ENCODE results near the gene GCLC. TPM values are rescaled to one million over a fixed set of nuclear protein-coding genes. Genes with fewer than 3 reads are reported as not detected.

GCLC gene
- polyA plus RNA-seq, 3 donors: 6.4 to 15.7 (median 10.1) TPM

DNA sequence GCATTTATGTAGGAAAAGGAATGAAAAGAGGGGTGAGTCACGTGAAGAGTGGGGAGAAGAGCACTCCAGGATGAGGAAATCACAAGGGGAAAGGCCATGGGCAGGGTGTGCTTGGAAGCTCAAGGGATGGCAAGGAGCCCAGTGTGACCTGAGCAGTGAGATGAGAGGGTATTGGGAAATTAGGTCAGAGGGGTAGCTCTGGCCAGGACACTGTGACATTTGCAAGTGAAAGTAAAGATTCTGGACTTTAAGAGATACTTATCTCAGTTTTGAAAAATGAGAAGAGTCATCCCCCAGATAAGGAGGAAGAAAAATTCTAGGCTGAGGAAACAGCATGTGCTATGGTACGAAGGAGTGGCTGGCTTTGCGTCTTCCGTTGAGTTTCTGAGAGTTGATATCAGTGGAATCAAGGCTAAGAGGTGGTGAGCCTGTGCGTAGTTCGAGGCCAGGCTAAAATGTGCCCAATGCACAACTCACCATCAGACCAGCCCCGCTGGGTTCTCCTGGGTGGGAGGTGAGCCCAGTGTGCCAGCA is 79.9 kb downstream of the GCLC start:
- intact Hi-C loops (cut with micrococcal nuclease): no loop called here
- peak overlapping the region; percentile 19 to 42 for H3K4me3 Mint-ChIP-seq

DNA sequence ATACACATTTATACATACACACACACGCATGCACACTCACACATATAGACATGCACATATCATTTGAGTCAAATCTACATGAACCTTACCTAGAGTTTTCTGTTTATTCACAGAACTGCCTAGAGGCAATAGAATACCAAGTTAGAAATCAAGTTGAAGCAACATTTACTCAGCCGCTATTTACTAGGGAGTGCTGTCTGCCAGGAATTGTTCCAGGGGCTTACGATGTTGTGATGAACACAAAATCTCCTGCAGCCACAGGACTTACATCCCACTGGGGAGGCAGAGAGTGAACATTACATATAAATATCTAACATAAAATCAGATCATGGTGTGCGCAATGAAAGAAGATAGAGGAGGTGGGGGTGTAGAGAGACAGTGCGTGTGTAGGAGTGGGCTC is 80.4 kb downstream of the GCLC start:
- Histone ChIP-seq H3K9me3 (replicated peaks in 1 of 2; ENCODE audit: control insufficient read depth in 1 of 2, insufficient read depth in 1 of 2, low read length in 2 of 2) (no peaks in the 10 kb centered on the region), H3K4me1 (ENCODE audit: control insufficient read depth in 1 of 2, insufficient read depth in 2 of 2, low read length in 2 of 2) (peaks cover 59 to 68% of the 10 kb centered on the region in 2 donors), H3K4me3 (replicated peaks in 1 of 3; ENCODE audit: low read depth in 2 of 3, low read length in 3 of 3) (peak overlapping the region in 1 of 3 experiments; percentile 15), H3K79me2 (ENCODE audit: insufficient read depth, low read length) (no peaks in the 10 kb centered on the region), H3K4me2 (replicated peaks; ENCODE audit: extremely low read depth, low read length, poor library complexity, severe bottlenecking) (peak overlapping the region; percentile 3), H3K27ac (ENCODE audit: low read depth in 1 of 2, low read length in 2 of 2) (peak overlapping the region; percentile 63 to 97), H3K36me3 (replicated peaks in 1 of 2; ENCODE audit: control insufficient read depth in 1 of 2, insufficient read depth in 2 of 2, low read length in 2 of 2) (no peaks in the 10 kb centered on the region), H2AFZ (ENCODE audit: insufficient read depth, low read depth, low read length, poor library complexity, severe bottlenecking) (peak overlapping the region; percentile 41), H3K9ac (ENCODE audit: insufficient read depth, low read length, poor library complexity, severe bottlenecking) (no peak overlapping the region), H4K20me1 (ENCODE audit: insufficient read depth, low read length) (no peaks in the 10 kb centered on the region), H3K27me3 (ENCODE audit: control insufficient read depth in 2 of 2, insufficient read depth in 2 of 2, low read length in 2 of 2) (no peaks in the 10 kb centered on the region)
- H3K9me3 Mint-ChIP-seq: peaks cover 0 to 3% (median 0%) of the 10 kb centered on the region in 7 donors
- peaks cover 0 to 2% (median 0%) of the 10 kb centered on the region in 3 donors for H3K27me3 Mint-ChIP-seq (ENCODE audit: low read depth in 3 of 3)
- H3K4me1 Mint-ChIP-seq: peaks cover 72% of the 10 kb centered on the region
- peaks cover under 1 to 4% of the 10 kb centered on the region in 2 donors for H3K36me3 Mint-ChIP-seq
- WGBS (ENCODE audit: insufficient coverage): 100% methylated on average over 2 of the region's 5 CpGs
- peak overlapping the region; percentile 62 to 90 (median 77) for H3K27ac Mint-ChIP-seq
- intact Hi-C loops (cut with micrococcal nuclease): no loop called here
- H3K4me3 Mint-ChIP-seq: no peak overlapping the region
- DNase-seq: no peak
- TF ChIP-seq, protein P1, sequence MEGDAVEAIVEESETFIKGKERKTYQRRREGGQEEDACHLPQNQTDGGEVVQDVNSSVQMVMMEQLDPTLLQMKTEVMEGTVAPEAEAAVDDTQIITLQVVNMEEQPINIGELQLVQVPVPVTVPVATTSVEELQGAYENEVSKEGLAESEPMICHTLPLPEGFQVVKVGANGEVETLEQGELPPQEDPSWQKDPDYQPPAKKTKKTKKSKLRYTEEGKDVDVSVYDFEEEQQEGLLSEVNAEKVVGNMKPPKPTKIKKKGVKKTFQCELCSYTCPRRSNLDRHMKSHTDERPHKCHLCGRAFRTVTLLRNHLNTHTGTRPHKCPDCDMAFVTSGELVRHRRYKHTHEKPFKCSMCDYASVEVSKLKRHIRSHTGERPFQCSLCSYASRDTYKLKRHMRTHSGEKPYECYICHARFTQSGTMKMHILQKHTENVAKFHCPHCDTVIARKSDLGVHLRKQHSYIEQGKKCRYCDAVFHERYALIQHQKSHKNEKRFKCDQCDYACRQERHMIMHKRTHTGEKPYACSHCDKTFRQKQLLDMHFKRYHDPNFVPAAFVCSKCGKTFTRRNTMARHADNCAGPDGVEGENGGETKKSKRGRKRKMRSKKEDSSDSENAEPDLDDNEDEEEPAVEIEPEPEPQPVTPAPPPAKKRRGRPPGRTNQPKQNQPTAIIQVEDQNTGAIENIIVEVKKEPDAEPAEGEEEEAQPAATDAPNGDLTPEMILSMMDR (IDR thresholded peaks at IDR 0.05): no peak

More for the DNA sequence above, 79.9 kb downstream of the GCLC start:
- H3K4me3 ChIP-seq (replicated peaks in 1 of 3; ENCODE audit: low read depth in 2 of 3, low read length in 3 of 3): peak overlapping the region in 1 of 3 experiments; percentile 15
- no peaks in the 10 kb centered on the region for H3K36me3 ChIP-seq (replicated peaks in 1 of 2; ENCODE audit: control insufficient read depth in 1 of 2, insufficient read depth in 2 of 2, low read length in 2 of 2)
- H3K27ac ChIP-seq (ENCODE audit: low read depth in 1 of 2, low read length in 2 of 2): peak overlapping the region; percentile 63 to 97
- peaks cover 0 to 3% (median 0%) of the 10 kb centered on the region in 7 donors for H3K9me3 Mint-ChIP-seq
- peak; percentile 30 to 84 (median 51) for DNase-seq
- H3K27ac Mint-ChIP-seq: peak overlapping the region; percentile 73 to 90 (median 79)
- peak overlapping the region; percentile 41 for H2AFZ ChIP-seq (ENCODE audit: insufficient read depth, low read depth, low read length, poor library complexity, severe bottlenecking)
- H3K4me2 ChIP-seq (replicated peaks; ENCODE audit: extremely low read depth, low read length, poor library complexity, severe bottlenecking): peak overlapping the region; percentile 13
- no peaks in the 10 kb centered on the region for H3K27me3 ChIP-seq (ENCODE audit: control insufficient read depth in 2 of 2, insufficient read depth in 2 of 2, low read length in 2 of 2)
- no peaks in the 10 kb centered on the region for H3K9me3 ChIP-seq (replicated peaks in 1 of 2; ENCODE audit: control insufficient read depth in 1 of 2, insufficient read depth in 1 of 2, low read length in 2 of 2)
- TF ChIP-seq, protein P1 (IDR thresholded peaks at IDR 0.05): no peak
- no peak overlapping the region for H3K9ac ChIP-seq (ENCODE audit: insufficient read depth, low read length, poor library complexity, severe bottlenecking)
- H4K20me1 ChIP-seq (ENCODE audit: insufficient read depth, low read length): no peaks in the 10 kb centered on the region
- H3K27me3 Mint-ChIP-seq (ENCODE audit: low read depth in 3 of 3): peaks cover 0 to 2% (median 0%) of the 10 kb centered on the region in 3 donors
- no peaks in the 10 kb centered on the region for H3K79me2 ChIP-seq (ENCODE audit: insufficient read depth, low read length)
- peaks cover 58 to 63% of the 10 kb centered on the region in 2 donors for H3K4me1 ChIP-seq (ENCODE audit: control insufficient read depth in 1 of 2, insufficient read depth in 2 of 2, low read length in 2 of 2)
- 0% methylated on average over 1 of the region's 7 CpGs for WGBS (ENCODE audit: insufficient coverage)
- peaks cover 67% of the 10 kb centered on the region for H3K4me1 Mint-ChIP-seq
- peaks cover 4% of the 10 kb centered on the region in 2 donors for H3K36me3 Mint-ChIP-seq
